Umbilical cord (tissue), 2 donors: Measurements from ENCODE around the gene COX5A. TPM values are rescaled to one million over a fixed set of nuclear protein-coding genes. Genes with fewer than 3 reads are reported as not detected.
"Not testable (repeated sequence)": the region's sequence is repeated elsewhere in the genome, so short reads cannot be mapped to it uniquely, and the experiment has no call there.

Experiments
- DNase-seq: peaks from one replicate; pipeline ENCODE4 v3.0.0-alpha.2; 2015; ENCODE audit warnings: low spot score
- total RNA-seq: library from RNA; depleted of rRNA; stranded (reverse); fragments of >200 nt; gene quantifications from one replicate; pipeline ENCODE4 v1.2.3, GENCODE V29; 2014; ENCODE audit warnings: low replicate concordance; ENCODE audit not compliant: insufficient read depth

The COX5A gene
- total RNA-seq, 1 donor from 2014 or later, result 19.7 TPM

DNA sequence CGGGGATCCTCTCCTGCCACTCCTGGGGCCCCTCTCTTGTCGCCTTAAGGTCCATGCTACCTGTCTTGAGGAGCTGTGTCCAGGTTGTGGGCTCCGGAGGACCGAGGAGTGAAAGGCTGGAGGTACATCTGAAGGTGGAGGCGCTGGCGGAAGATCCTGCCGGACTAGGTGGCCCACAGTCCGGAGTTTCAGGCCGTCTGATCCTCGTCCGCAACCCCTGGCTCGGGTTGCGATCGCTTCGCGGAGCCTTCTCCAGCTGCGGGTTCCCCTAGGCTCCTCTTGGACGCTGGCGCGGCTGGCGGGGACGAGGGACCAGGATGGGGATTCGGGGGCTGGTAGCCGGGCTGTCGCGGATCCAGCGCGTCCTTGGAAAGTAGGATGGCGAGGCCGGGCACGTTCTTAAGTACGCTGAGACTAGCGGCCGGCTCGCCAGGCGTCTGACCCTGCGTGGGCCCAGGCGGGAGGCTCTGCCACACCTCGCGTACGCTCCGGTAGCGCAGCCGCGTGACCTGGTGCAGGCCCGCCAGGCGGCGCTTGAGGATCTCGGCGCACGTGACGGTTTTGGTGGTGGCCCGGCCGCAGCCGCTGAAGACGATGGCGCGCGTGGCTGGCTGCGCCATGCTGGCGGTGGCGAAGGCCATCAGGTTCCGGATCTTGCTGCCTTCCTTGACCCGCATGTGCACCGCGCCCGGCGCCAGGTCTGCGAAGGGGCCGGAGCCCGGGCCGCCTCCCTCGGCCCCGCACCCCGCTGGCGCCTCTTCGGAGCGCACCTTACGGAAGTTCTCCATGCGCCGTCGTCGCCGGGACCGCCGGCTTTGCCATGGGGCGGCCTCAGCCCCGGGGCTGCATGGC, 18.1 kb upstream of the COX5A start:
- DNase-seq, result peak; percentile 78

DNA sequence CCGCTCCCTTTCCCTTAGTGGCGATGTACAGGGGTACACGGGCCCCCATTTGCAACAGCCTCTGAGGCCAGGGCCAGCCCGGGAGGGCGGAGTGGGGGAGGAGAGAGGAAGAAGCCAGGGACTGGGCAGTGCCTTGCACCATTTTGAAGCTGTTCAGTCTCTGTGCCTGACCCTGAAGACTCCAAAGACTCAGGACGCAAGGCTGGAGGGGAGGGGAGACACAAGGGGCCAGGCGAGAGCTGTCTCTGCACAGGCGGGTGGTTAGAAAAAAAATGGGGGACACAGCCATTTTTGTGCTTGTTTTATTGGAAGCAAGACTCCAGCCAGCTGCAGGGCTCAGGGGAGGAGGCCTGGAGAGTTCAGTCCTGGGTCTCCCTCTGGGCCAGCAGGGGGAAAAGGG, 17.1 kb upstream of the COX5A start:
- peak; percentile 79 for DNase-seq

DNA sequence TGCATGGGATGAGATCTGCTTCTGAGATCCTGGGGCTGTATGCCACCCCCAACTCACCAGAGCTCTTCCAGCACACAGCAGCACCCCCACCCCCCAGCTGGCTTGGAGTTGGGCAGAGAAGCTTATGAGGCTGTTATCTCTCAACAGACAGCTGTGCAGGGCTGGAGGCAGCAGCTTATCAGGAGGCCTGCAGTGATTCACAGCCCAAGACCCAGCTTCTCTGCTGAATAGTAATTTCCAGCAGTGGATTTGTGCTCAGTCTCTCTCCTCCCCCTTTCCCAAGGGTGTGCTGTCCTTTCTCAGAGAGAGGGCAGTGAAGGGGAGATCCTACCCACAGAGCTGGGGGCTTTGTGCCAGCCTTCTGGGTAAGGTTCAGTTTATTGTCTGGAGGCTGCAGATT, 16.6 kb upstream of the COX5A start:
- DNase-seq, result peak; percentile 98

DNA sequence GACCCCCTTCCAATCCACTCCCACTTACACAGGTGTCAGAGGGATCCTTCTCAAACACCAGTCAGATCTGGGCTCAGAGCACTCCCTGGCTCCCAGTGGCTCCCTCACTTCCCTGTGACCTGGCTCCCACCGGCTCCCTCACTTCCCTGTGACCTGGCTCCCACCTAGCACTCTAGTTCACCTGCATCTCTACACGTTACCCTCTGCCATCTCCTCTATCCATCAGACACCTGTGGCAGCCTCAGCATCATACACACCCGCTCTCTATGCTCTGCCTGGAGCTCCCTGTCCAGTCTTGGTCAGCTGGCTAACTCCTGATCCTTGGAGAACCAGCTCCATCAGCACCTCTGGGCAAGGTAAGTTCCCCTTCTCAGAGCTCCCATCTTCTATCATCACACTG, 13.1 kb upstream of the COX5A start:
- no peak for DNase-seq

DNA sequence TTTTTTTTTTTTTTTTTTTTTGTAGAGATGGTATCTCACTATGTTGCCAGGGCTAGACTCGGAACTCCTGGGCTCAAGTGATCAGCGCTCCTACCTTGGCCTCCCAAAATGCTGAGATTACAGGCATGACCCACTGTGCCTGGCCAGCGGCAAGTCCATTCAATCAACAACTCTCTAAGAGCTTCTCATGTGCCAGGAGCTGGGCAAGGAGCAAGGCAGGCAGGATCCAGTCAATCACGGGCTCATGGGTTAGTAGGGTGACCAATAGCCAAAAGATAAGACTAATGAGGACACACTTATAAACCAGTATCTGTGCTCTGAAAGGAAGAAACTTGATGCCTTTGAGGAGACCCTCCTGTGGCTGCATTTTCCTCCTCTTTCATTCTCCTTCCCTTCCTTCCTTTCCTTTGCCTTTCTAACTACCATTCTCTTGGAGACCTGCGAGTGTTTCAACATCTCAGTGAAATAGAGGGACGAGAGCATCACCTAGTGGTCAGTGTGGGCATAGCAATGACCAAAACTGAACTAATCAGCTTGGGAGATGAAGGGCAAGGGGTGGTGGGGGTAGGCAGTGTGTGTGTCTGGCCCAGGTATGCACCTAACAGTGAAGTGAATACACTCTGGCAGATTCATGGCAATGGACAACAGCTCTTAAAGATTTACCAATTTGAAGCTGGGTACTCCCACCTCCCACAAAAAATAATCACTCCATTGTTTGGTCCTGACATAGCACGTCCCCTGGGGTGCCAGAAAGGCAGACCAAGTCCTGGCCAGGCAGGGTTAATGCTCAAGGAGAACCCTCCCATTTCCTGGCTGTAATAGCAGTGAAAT, 12.4 kb upstream of the COX5A start:
- peak; percentile 87 for DNase-seq

DNA sequence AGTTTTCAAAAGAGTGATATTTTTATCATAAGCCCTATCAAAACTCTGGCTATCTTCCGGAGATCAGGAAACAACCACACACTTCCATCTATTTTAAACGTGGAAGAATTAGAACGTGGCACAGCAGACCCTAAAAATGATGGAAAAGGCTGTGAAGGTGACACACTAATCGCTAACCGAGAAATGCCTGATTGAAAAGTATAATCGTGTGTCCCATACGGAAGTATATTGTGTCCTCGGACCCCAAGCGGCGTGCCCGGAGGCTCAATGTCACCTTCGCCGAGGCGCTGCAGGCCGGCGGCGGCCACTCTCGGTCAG, 642 bp downstream of the COX5A start:
- no peak for DNase-seq

DNA sequence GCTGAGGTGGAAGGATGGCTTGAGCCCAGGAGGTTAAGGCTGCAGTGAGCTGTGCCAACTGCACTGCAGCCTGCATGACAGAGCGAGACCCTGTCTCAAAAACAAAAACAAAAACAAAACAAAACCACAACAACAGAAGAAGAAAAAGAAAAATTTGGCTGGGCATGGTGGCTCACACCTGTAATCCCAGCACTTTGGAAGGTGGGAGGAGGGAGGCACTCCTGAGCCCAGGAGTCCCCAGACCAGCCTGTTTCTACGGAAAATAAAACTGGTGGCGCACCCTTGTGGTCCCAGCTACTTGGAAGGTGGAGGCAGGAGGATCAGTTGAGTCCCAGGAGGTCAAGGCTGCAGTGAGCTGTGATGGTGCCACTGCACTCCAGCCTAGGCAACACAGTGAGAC, 2.7 kb downstream of the COX5A start:
- not testable (repeated sequence) for DNase-seq

DNA sequence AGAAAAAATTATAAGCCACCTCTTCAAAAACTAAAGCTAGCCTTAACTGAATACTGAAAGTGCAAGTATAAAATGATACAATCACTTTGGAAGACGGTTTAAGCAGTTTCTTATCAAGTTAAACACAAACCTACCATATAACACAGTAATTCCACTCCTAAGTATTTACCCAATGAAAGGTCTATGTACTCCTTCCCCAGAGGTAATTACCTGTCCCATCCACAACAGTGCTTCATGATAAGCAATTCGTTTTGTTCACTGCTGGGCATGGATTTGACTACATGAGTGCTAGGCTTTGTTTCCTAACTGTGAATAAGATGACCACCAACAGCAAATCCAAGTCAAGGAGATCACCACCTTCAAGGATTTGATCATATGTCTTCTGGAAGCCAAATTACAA, 4.3 kb downstream of the COX5A start:
- DNase-seq, result no peak

DNA sequence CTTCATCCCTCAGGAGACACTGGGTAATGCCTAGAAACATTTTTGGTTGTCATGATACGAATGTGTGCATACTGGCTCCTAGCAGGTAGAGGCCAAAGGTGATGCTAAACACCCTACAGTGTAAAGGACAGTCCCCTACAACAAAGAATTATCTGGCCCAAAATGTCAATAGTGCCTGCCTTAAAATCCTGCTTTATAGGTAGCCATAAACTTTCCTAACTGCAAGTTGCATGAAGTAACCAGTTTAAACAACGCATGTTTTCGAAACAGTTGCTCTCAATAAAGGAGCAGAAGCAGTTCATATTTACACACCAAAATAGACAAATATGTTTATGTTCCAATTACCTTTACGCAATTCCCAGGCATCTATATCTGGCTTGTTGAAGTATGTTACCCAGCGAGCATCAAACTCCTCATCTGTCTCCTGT, 9.1 kb downstream of the COX5A start:
- no peak for DNase-seq

DNA sequence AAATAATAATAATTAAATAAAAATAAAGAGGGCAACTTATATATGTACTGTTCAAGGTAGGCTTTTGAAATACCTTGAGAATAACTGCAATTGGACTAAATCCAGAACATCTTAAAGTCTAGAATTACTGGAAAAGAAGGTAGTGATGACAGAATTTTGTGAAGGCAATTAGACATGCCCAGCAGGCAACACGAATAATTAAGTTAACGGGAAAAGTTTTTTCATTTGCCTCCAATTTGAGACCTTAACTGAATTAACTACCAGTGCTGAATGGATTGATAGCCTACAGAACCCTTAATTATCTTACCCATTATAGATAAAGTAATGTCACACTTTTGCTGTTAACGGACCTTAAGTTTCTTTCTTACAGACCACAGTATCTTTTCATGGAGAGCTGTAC, 13.3 kb downstream of the COX5A start:
- no peak for DNase-seq

DNA sequence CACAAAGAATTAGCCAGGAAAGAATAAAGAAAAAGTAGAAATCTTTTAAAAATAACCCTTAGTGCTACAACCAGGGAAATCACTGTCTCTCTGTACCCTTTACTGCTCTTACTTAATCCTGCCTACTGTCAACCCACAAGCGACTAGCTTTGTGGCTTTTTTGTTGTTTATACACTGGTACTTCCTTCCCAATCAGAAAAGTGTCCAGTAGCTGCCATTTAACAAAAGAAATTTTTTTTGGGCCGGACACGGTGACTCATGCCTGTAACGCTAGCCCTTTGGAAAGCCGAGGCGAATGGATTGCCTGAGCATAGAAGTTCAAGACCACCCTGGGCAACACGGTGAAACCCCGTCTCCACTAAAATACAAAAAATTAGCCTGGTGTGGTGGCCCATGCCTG, 17.4 kb downstream of the COX5A start:
- no peak for DNase-seq

DNA sequence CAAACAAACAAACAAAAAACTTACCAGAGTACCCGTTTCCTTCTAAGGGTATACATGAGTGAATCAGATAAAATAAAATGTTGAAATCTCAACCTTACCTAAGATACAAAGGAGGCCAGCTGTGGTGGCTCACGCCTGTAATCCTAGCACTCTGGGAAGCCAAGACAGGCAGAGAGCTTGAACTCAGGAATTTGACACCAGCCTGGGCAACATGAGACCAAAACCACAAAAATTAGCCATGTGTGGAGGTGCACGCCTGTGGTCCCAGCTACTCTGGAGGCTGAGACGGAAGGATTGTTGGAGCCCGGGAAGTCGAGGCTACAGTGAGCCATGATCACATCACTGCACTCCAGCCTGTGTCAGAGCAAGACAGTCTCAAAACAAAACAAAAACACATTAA, 20.2 kb downstream of the COX5A start:
- DNase-seq, result no peak

DNA sequence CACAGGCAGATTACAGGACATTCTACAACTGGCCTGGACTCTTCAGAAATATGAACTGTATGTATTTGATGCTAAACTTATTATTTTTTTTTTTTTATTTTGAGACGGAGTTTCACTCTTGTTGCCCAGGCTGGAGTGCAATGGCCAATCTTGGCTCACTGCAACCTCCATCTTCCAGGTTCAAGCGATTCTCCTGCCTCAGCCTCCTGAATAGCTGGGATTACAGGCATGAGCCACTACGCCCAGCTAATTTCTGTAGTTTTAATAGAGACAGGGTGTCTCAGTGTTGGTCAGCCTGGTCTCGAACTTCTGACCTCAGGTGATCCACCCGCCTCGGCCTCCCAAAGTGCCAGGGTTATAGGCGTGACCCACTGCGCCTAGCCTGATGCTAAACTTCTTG, 24.1 kb downstream of the COX5A start:
- not testable (repeated sequence) for DNase-seq

DNA sequence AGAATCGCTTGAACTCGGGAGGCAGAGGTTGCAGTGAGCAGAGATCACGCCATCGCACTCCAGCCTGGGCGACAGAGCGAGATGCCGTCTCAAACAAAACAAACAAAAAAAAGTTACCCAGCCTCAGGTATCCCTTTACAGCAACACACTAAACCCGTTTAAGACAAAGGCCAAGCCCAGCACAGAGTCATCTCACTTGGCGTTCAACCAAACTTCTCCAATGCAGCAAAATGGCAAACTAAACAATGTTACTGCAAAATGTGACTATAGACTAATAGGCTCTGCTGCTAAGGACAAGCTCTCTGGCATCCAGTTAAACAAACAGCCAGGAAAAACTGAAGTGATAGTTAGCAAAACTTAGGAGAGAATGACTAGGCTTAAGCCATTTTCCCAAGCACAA, 24.8 kb downstream of the COX5A start:
- no peak for DNase-seq

DNA sequence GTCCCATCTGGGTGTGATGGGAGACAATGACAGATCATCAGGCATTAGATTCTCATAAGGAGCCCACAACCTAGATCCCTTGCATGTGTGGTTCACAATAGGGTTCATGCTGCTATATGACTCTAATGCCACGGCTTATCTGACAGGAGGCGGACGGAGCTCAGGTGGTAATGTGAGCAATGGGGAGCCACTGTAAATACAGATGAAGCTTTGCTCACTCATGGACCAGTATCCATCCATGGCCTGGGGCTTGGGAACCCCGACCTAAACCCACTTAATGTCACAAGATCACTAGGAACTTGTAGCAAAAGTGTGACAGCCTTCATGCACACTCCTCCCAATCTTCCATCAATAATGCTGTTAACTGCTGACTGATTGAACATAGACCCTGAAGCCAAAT, 29.2 kb downstream of the COX5A start:
- no peak for DNase-seq

DNA sequence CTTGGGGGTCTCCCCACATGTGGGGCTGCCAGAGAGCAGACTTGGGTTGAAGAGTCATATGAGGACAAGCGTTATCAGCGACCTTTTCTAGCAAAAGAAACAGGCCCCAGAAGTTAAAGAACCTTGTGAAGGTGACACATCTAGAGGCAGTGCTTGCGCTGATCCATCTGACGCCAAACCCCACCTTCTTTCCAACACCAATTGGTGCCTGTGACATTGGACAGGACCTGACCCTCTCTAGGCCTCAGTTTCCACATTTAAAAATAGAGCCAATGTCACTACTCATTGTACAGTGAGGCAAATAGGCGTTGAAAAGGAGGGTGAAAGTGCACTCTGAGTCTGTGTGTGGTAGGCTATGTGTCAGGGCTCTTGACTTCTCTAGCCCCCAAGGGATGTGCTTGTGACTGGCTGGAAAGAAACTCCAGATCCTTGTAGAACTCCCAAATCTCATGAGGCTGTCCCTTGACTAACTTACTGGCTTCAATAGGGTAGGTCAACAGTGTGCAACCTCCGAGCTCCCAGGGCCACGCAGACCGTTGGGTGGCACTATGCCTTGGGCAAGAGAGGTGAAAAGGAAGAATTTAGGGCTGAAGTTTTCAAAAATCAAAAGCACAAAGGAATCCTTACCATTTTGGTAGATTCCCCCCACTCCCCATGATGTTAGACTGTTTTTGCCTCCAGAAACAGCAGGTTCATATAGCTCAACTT, 30.6 kb downstream of the COX5A start:
- no peak for DNase-seq

DNA sequence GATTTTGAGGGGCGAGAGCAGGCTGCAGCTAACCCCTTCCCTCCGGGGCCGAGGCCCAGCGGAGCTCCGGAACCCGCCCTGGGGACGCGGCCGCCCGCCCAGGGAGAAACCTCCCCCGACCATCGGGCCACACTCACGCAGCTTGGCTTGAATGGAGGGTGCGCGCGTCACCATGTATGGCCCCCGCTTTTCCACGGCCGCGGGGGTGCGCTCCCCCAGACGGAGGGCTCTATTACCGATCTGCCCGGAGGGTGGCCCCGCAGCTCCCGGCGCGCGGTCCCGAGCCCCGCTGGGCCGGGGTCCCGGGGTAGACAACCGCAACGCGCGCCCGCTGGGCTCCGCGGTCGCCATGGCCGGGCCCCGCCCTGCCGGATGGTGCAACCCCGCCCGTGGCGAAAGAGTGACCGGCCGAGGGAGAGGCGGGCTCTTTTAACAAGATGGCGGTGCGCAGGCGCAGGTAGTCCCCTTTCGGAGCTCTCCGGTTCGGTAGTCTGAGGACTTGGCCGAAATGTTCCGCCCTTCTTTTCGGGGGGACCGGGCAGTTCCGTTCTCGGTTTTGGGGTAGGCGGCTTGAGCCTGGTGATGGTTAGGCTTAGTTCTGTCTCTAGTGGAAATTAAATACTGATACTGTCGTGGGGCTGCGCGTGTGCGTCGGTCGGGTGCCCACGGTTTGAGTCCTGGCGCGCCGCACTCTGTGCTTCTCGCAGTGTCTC, 31.3 kb downstream of the COX5A start, which contains the start of gene FAM219B:
Gene FAM219B (minus strand): TSS at position 402 of the 713 bp plus-strand sequence. CDS start 51 bp downstream, at position 351.
- DNase-seq, result peak; percentile 96

DNA sequence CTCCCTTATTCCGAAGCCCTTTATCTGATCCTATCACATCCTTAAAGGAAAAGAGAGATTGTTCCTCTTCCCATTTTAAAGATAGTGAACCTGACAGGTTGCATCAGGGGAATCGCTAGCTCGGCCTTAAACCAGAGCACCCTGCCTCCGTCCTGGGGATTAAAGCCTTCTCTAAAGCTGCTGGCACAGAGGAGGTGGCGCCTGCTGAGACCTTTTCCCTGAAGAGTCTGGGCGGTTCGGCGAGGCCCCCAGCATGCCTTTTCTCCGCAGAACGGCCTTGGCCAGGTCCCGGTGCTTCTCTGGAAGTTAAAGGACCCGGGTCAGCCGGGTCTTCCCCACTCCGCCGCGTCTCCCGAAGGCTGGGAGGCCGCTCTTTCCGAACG, 31.8 kb downstream of the COX5A start:
- peak; percentile 49 for DNase-seq

DNA sequence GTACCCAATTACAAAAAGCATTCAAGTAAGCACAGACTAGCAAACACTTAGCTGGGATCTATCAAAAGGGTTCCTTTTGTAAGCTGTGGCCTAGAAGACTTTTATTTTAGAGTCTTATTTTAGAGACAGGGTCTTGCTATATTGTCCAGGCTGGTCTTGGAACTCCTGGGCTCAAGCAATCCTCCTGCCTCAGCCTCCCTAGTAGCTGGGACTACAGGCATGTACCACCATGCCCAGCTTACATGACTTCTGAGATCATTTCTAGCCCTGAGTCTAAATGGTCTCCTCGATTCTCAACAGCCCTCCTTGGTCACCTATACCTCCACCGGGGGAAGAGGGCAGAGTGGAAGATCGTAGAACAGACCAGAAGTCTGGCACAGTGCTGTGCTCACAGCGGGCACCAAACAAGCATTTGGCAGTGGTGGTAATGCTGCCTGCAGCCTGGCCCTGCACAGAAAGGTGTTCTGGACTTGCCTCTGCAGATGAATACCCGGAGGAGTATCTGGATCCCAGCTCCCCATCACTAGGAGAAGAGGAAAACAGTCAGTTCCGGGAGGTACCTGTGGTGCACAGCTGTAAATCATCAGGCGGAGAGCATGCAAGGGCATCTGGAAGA, 33.6 kb downstream of the COX5A start:
- no peak for DNase-seq

DNA sequence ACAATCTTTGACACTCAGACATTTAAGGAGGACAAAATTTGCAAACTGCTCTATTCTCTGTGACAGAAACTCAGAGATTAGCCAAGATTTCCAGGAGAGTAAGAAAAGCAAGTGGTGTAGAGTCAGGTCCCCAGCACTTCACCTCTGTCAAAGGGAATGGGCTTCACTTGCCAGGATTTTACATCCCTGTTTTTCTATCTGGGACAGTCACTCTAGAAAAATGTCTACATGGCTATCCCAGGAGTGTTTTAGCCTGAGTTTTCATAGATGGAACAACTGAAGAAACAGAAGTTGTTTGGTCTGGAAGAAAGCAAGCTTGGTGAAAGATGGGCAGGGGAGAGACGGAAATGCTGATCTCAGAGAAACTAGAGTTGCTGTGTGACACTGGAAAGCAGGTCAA, 34.2 kb downstream of the COX5A start:
- no peak for DNase-seq
